AG04450 (cell line): ENCODE data around the gene NACC2. TPM values are rescaled to one million over a fixed set of nuclear protein-coding genes. Genes with fewer than 3 reads are reported as not detected.

ENCODE experiments used
- CTCF ChIA-PET: fragments of 300-600, 350-600 bp; formaldehyde crosslinking; extraction: SDS; loops from one replicate; lab custom pipeline; 2022; ENCODE audit warnings: antibody characterized with exemption, inconsistent platforms; lab: Charles Lee
- POLR2A ChIA-PET: fragments of 350-600 bp; formaldehyde crosslinking; extraction: SDS; loops from one replicate; lab custom pipeline; 2021; ENCODE audit warnings: antibody characterized with exemption, inconsistent platforms; lab: Yijun Ruan, JAX
- DNase-seq: peaks from one replicate; pipeline ENCODE4 v3.0.0-alpha.2; 2011; ENCODE audit warnings: low read depth, low spot score
- H3K27ac ChIP-seq: one replicate; pipeline ENCODE4 v1.5.1; 2012; ENCODE audit warnings: low read depth, low read length, control low read depth
- H3K27me3 ChIP-seq: one replicate; pipeline ENCODE4 v1.6.0; 2012; ENCODE audit warnings: low read length; ENCODE audit not compliant: control insufficient read depth, insufficient read depth
- H3K4me3 ChIP-seq: 2 replicates; pipeline ENCODE4 v1.5.1; 2011; ENCODE audit warnings: mild to moderate bottlenecking, low read depth, low read length, control low read depth
- H3K9me3 ChIP-seq: 2 replicates; pipeline ENCODE4 v1.5.1; 2012; ENCODE audit warnings: low read length; ENCODE audit not compliant: control insufficient read depth, insufficient read depth
- polyA plus RNA-seq: library from polyadenylated mRNA; depleted of rRNA; stranded (reverse); fragments of >200 nt; gene quantifications from 2 replicates; pipeline ENCODE4 v1.2.3, GENCODE V29; 2011
- TF ChIP-seq, protein P1 (sequence below): IDR thresholded peaks from 2 replicates; pipeline ENCODE4 v1.5.1; 2011; ENCODE audit warnings: low read depth, low read length, control low read depth, inconsistent platforms

Gene NACC2
- polyA plus RNA-seq, 1 experiment: 11.7 TPM

DNA sequence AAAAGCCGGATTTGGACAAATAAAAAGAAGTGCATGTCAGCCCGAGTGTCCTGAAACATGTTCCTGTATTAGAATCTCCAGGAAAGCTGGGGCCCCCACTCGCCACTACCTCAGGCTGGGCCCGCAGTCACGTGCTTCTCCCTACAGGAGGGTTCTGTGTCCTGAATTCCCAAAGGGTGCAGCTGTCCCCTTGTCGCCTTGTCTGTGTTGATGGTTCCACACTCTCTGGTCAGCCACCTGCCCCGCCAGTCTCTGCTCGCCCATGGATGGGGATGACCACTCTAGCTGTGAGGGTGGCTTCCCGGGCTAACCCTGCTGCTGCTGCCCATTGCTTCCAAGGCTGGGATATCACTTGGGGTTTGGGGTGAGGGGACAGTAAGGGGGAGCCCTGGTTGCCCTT, 26.7 kb upstream of the NACC2 start:
- TF ChIP-seq, protein P1, sequence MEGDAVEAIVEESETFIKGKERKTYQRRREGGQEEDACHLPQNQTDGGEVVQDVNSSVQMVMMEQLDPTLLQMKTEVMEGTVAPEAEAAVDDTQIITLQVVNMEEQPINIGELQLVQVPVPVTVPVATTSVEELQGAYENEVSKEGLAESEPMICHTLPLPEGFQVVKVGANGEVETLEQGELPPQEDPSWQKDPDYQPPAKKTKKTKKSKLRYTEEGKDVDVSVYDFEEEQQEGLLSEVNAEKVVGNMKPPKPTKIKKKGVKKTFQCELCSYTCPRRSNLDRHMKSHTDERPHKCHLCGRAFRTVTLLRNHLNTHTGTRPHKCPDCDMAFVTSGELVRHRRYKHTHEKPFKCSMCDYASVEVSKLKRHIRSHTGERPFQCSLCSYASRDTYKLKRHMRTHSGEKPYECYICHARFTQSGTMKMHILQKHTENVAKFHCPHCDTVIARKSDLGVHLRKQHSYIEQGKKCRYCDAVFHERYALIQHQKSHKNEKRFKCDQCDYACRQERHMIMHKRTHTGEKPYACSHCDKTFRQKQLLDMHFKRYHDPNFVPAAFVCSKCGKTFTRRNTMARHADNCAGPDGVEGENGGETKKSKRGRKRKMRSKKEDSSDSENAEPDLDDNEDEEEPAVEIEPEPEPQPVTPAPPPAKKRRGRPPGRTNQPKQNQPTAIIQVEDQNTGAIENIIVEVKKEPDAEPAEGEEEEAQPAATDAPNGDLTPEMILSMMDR: no peak
- ChIA-PET CTCF (interaction anchor here (0.6 to 5.2 kb wide), 11 partner anchors 11 to 418 kb away, joined by 3 to 58 read pairs (median 5); no protein-coding TSS in a partner anchor), POLR2A (interaction anchor here (0.6 to 1.1 kb wide), 2 partner anchors 154 to 256 kb away, joined by 3 to 4 read pairs; no protein-coding TSS in a partner anchor)

DNA sequence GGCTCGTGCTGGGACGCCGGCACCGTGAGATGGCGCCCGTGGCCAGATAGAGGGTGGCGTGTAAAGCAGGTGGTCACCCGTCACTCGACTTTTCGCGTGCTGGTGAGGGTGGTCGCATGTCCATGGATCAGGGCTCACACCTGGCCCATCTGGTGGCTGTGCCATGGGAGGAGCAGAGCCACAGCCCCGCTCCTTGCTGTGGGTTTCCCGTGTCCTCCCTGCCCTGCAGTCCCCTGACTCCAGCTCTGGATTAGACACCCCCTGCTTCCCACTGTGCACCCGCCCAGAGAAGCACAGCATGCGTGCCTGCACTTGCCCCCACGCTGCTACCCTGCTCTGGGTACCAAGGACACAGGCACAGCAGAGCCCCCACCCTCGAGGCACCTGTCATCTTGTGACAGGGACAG, 25.4 kb upstream of the NACC2 start:
- Histone ChIP-seq H3K9me3 (no peaks in the 10 kb centered on the region; the same call in 1 of the 2 replicates), H3K27me3 (peaks cover 11% of the 10 kb centered on the region), H3K27ac (peak overlapping the region; percentile 21), H3K4me3 (no peak overlapping the region)
- TF ChIP-seq, protein P1: no peak
- POLR2A ChIA-PET: interaction anchor here (1.1 kb wide), 1 partner anchor 153 kb away, joined by 4 read pairs; no protein-coding TSS in a partner anchor
- CTCF ChIA-PET: interaction anchor here (5.2 kb wide), 1 partner anchor 153 kb away, joined by 58 read pairs; no protein-coding TSS in a partner anchor
- DNase-seq: no peak

More for the DNA sequence above, 26.7 kb upstream of the NACC2 start:
- Histone ChIP-seq H3K9me3 (0 out of 2 replicates have a peak, but pooled peaks cover 3% of the 10 kb centered on the region), H3K27ac (no peak overlapping the region), H3K27me3 (peaks cover 22% of the 10 kb centered on the region), H3K4me3 (no peak overlapping the region)
- no peak for DNase-seq

DNA sequence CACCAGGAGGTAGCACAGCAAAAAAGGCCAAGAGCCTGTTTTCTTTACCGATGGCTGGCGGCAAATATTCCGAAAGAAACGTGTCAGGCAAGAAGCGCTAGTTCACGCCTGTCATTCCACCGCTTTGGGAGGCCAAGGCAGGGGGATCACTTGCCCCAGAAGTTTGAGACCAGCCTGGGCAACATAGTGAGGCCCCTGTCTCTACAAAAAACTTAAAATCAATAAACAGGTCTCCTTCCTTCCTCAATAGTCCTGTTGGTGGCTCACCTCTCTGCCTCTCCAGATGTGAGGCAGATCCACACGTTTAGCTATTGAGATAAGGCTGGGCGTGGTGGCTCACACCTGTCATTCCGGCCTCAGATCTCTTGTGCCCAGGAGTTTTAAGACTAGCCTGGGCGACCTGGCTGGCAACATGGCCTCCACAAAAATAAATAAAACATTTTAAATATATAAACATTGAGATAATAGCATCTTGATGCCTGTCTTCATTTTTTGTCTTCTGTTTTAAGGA, 24.8 kb upstream of the NACC2 start:
- CTCF ChIA-PET: interaction anchor here (5.2 kb wide), 1 partner anchor 153 kb away, joined by 58 read pairs; no protein-coding TSS in a partner anchor
- H3K27ac ChIP-seq: no peak overlapping the region
- TF ChIP-seq, protein P1: no peak

DNA sequence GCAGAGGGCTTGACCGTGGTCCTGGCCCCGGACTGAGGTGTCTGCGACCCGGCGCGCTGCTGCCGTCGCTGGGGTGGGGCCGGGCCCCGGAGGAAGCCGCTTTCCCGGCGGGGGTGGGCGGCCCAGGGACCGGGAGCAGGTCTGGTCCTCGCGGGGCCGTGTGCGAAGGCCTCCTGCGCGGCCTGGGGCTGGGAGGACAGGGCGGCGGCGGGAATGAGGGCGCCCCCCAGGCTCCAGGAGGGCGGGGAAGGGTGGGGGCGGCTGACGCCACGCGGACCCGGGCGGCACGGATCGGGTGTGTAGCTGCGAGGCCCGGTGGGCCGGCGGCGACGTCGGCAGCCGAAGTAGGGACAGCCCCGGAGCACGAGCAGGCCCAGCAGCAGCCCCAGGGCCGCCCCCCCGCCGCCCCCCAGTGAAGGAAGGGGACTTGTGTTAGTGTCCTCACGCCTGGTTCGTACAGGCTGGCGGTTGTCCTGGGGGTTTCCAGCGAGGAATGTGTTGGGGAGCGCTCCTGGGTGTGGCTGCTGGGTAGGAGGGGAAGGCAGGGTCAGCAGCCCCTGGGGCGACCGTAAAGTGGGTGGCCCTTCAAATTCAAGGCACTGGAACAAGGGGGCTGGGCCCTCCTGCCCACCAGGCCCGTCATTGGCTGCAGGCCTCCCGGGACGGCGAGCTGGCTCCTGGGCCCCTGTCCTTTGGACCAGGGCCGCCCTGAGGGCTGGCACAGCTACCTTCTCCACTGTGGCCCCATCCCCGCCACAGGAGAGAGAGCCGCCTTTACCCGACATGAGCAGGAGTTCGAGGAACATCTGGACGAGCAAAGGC, 24.2 kb upstream of the NACC2 start:
- TF ChIP-seq, protein P1: no peak
- Histone ChIP-seq H3K27me3 (peaks cover 4% of the 10 kb centered on the region), H3K27ac (no peak overlapping the region), H3K4me3 (peak overlapping the region; percentile 67), H3K9me3 (no peaks in the 10 kb centered on the region; the same call in 1 of the 2 replicates)
- CTCF ChIA-PET: interaction anchor here (5.2 kb wide), 1 partner anchor 152 kb away, joined by 58 read pairs; no protein-coding TSS in a partner anchor
- DNase-seq: no peak
- POLR2A ChIA-PET: interaction anchor here (0.7 to 1.1 kb wide), 3 partner anchors 30 to 151 kb away, joined by 3 to 4 read pairs (median 4); no protein-coding TSS in a partner anchor

More for the DNA sequence above, 24.8 kb upstream of the NACC2 start:
- peaks cover 9% of the 10 kb centered on the region for H3K27me3 ChIP-seq
- no peak for DNase-seq
- peak overlapping the region; percentile 67 for H3K4me3 ChIP-seq
- POLR2A ChIA-PET: interaction anchor here (0.7 to 1.1 kb wide), 3 partner anchors 31 to 152 kb away, joined by 3 to 4 read pairs (median 4); no protein-coding TSS in a partner anchor
- H3K9me3 ChIP-seq: no peaks in the 10 kb centered on the region; the same call in 1 of the 2 replicates
